Thoracic aorta (tissue), 2 donors: ENCODE results near the gene RIIAD1. TPM values are rescaled to one million over a fixed set of nuclear protein-coding genes. Genes with fewer than 3 reads are reported as not detected.

ENCODE experiments used
- ATAC-seq: fragments of 150-250 bp; one replicate; pipeline ENCODE4 v1.8.0; 2017; ENCODE audit warnings: low read depth; ENCODE audit not compliant: insufficient number of reproducible peaks, low FRiP score
- DNase-seq: peaks from one replicate; pipeline ENCODE4 v3.0.0-alpha.2; 2020; ENCODE audit warnings: low spot score
- H3K27ac ChIP-seq, 2 donors: fragments of 200-600 bp; sonication (generic); 1 replicate in 1 of 2; 2 replicates in 1 of 2; pipeline ENCODE4 v1.5.1; 2016; ENCODE audit warnings: mild to moderate bottlenecking in 2 of 2, moderate library complexity in 2 of 2
- H3K27me3 ChIP-seq: fragments of 200-600 bp; sonication (generic); replicated peaks from 2 replicates; pipeline ENCODE4 v1.6.0; 2016; ENCODE audit warnings: mild to moderate bottlenecking; ENCODE audit not compliant: insufficient read depth
- H3K36me3 ChIP-seq: fragments of 200-600 bp; sonication (generic); one replicate; pipeline ENCODE4 v1.5.1; 2016
- H3K4me1 ChIP-seq, 2 donors: fragments of 200-600 bp; sonication (generic); 1 replicate in 1 of 2; 2 replicates in 1 of 2; pipeline versions ENCODE4 v1.5.1 to v1.6.0; 2016; ENCODE audit warnings: low read depth in 2 of 2, mild to moderate bottlenecking in 1 of 2; ENCODE audit not compliant: control insufficient read depth in 1 of 2
- H3K4me3 ChIP-seq: fragments of 200-600 bp; sonication (generic); 2 replicates; pipeline ENCODE4 v1.5.1; 2016; ENCODE audit warnings: mild to moderate bottlenecking
- H3K9me3 ChIP-seq: fragments of 200-600 bp; sonication (generic); 2 replicates; pipeline ENCODE4 v1.5.1; 2016
- total RNA-seq, 2 donors: library from RNA; depleted of rRNA; stranded (reverse); fragments of >200 nt; gene quantifications; one replicate each; pipeline versions ENCODE4 v1.1.0 to v1.2.3, GENCODE V29; 2016
- TF ChIP-seq, protein P1 (sequence below): fragments of 200-600 bp; sonication (generic); IDR thresholded peaks from one replicate; pipeline ENCODE4 v1.5.1; 2019; ENCODE audit warnings: antibody characterized with exemption

Gene RIIAD1
- total RNA-seq, 2 donors from 2014 or later, result not detected

- TF ChIP-seq, protein P1, sequence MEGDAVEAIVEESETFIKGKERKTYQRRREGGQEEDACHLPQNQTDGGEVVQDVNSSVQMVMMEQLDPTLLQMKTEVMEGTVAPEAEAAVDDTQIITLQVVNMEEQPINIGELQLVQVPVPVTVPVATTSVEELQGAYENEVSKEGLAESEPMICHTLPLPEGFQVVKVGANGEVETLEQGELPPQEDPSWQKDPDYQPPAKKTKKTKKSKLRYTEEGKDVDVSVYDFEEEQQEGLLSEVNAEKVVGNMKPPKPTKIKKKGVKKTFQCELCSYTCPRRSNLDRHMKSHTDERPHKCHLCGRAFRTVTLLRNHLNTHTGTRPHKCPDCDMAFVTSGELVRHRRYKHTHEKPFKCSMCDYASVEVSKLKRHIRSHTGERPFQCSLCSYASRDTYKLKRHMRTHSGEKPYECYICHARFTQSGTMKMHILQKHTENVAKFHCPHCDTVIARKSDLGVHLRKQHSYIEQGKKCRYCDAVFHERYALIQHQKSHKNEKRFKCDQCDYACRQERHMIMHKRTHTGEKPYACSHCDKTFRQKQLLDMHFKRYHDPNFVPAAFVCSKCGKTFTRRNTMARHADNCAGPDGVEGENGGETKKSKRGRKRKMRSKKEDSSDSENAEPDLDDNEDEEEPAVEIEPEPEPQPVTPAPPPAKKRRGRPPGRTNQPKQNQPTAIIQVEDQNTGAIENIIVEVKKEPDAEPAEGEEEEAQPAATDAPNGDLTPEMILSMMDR, result no peak
- ATAC-seq, result no peak
- no peaks in the 10 kb centered on the region for H3K36me3 ChIP-seq
Observed at GRCh38 chr1:151705753-151706463, 15.4 kb upstream of the RIIAD1 start.

DNA sequence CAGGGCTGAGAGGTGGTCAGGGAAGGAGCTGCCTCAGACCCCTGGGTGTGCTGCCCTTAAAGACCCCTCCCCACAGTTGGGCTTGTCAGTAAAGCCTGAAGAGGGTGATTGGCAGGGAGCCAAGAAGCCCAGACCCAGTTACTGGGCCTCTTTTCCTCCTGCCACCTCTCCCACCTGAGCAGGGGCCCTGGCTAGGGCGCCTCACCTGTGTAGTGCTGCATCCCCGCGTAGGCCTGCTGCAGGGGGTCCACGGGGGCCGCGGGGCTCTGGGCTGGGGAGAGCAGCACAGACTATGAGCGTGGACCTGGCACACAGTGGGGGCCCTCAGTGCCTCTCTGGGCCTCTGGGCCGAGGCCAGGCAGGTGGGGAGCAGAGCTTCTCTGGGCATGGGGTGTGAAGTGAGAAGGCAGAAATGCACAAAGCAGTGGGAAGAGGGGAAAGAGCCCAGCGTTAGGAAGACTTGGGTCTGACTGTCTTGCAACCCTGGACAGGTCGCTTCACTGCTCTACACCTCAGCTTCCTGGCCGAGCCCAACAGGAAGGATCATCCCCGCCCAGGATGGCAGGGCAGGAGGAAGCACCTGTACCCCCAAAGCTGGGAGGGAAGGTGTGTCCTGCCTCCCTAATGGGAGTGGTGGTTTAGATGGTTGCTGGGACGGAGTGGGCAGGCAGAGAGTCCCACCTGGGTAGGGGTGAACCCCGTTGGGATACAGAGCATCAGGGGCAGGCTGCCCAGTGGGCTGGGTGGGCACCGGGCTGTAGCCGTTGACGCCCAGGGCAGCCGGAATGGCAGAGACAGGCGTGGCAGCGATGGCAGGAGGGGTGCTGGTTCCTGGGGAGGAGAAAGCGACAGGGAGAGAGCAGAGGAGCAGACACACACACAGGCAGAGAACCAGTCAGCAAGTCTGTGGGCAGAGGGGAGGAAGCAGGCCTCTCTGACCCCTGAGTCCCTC lies 14.6 kb upstream of the RIIAD1 start:
- Histone ChIP-seq H3K4me3 (no peak overlapping the region), H3K27me3 (no peaks in the 10 kb centered on the region), H3K9me3 (no peaks in the 10 kb centered on the region), H3K4me1 (no peaks in the 10 kb centered on the region), H3K27ac (no peak overlapping the region), H3K36me3 (no peaks in the 10 kb centered on the region)
- ATAC-seq, result no peak
- no peak for DNase-seq
- TF ChIP-seq, protein P1, result no peak

More at GRCh38 chr1:151705753-151706463, 15.4 kb upstream of the RIIAD1 start:
- H3K27me3 ChIP-seq, result no peaks in the 10 kb centered on the region
- DNase-seq, result no peak
- H3K4me1 ChIP-seq, result no peaks in the 10 kb centered on the region
- H3K9me3 ChIP-seq, result no peaks in the 10 kb centered on the region
- H3K27ac ChIP-seq, result no peak overlapping the region
- H3K4me3 ChIP-seq, result no peak overlapping the region

DNA sequence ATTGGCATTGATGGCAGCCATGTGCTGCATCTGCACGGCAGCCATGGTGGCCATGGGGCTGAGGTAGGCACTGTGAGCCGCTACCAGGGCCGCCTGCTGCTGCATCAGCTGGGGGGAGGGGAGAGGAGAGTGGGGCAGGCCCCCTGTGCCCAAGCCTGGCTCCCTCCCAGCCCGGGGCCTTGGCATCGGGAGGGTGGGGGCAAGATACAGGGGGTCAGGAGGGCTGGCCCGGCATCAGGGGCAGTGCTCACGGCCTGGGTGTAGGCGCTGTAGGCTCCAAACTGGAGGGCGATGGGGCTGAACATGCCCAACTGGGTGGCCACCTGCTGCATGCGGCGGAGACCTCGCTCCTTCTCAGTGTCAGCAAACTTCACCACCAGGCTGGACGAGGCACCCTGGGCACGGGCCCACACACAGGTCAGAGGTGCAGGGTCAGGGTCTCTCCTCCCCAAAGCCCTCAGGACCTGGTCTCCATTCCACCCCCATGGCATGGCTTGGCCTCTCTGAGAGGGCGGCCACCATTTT lies 13.7 kb upstream of the RIIAD1 start:
- no peak for ATAC-seq
- DNase-seq, result no peak
- no peak overlapping the region for H3K4me3 ChIP-seq
- H3K9me3 ChIP-seq, result no peaks in the 10 kb centered on the region
- no peak overlapping the region for H3K27ac ChIP-seq
- TF ChIP-seq, protein P1, result no peak
- H3K27me3 ChIP-seq, result no peaks in the 10 kb centered on the region
- H3K4me1 ChIP-seq, result no peaks in the 10 kb centered on the region
- no peaks in the 10 kb centered on the region for H3K36me3 ChIP-seq

DNA sequence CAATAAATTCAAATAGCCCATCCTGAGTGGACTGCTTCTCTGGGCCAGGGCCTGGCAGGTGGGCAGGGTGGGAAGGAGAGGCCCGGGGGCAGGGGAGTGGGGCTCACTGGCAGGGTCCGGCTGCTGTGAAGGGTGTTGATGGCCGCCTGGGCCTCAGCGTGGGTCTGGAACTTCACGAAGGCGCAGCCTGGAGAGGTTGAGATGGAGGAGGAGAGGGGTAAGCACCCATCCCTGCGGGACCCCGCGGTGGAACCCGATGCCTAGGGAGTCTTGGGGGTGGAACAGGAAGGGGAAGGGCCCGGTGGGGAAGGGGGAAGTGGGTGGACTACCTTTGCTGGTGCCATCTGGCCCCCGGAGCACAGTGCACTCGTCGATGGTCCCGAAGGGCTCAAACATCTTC lies 12.4 kb upstream of the RIIAD1 start:
- H3K9me3 ChIP-seq, result no peaks in the 10 kb centered on the region
- TF ChIP-seq, protein P1, result no peak
- no peak for ATAC-seq
- H3K27ac ChIP-seq, result no peak overlapping the region
- no peaks in the 10 kb centered on the region for H3K36me3 ChIP-seq
- no peaks in the 10 kb centered on the region for H3K4me1 ChIP-seq
- no peak overlapping the region for H3K4me3 ChIP-seq
- H3K27me3 ChIP-seq, result no peaks in the 10 kb centered on the region
- no peak for DNase-seq

DNA sequence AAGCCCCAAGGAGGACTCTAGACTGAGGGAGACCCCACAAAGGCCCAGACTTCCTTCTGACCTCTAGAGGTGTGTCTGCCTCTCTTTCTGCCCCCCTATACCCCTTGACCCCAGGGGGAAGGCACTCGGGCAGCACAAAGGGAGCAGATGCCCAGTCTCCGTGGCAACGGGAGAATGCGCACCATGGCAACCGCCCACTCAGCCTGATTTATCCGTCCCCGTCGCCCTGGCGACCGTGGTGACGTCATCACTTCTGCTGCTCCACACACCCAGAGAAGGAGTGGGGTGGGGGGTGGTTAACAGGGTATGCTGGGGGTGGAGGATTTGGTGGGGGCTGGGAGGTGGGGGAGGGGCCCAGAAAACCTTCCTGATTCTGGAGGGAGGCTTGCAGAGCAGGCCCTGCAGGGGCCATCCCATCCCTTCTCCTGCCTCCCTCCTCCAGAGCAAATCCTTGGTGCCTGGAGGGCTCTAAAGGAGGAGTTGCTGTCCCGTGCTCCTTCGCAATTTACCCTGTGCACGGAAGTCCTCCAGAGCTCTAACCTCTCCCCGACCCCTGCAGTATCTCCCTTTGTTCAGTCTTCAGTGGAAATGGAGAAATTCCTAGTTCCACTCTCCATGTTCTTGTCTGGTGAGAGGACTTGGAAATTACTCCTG lies 11.0 kb upstream of the RIIAD1 start:
- no peak for DNase-seq
- Histone ChIP-seq H3K9me3 (no peaks in the 10 kb centered on the region), H3K27me3 (no peaks in the 10 kb centered on the region), H3K4me3 (no peak overlapping the region), H3K36me3 (no peaks in the 10 kb centered on the region), H3K4me1 (no peaks in the 10 kb centered on the region), H3K27ac (no peak overlapping the region)
- TF ChIP-seq, protein P1, result no peak
- ATAC-seq, result no peak
